ENCODE data around the gene CELF3. TPM values are rescaled to one million over a fixed set of nuclear protein-coding genes. Genes with fewer than 3 reads are reported as not detected.

CELF3 gene
- total and polyA plus RNA-seq, 2 of the 4 experiments (the other 2 are of a cell fraction), result not detected

DNA sequence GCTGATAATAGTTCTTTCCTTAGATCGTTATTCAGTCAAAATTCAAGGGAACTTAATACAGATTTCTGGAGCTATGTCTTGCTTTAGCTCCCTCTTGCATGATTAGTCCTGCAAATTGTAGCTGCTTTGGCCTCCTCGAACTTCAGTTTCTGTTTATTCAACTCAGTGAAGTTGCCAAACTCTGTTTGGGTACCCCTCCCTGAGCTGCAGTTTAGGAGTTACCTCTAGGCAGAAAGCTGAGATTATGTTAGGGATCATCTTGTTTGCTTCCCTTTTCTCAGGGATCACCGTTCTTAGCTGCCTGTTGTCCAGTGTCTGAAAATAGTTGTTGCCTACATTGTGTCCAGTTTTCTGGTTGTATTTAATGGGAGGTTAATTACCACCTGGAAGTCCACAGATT, 61.2 kb downstream of the CELF3 start:
- H3K4me2 ChIP-seq (ENCODE audit: low read depth, low read length), result peak overlapping the region; percentile 48
- H3K79me1 ChIP-seq (ENCODE audit: low read depth in 1 of 2, low read length in 2 of 2), result peaks cover 16 to 29% of the 10 kb centered on the region in 2 experiments
- H2AK5ac ChIP-seq (ENCODE audit: low read depth, low read length), result no peak overlapping the region; the same call in 1 of the 2 replicates
- H2BK120ac ChIP-seq (ENCODE audit: low read depth, low read length), result no peak overlapping the region
- H2BK20ac ChIP-seq (ENCODE audit: low read depth, low read length), result no peak overlapping the region
- H4K5ac ChIP-seq (ENCODE audit: low read depth, low read length), result no peak overlapping the region
- in situ Hi-C loops (cut with MboI; ENCODE audit: low sequenced_read_pairs), result no loop called here
- H2BK15ac ChIP-seq (ENCODE audit: low read depth, low read length), result no peak overlapping the region
- no peaks in the 10 kb centered on the region for H3K4me1 ChIP-seq (ENCODE audit: control insufficient read depth, insufficient read depth, low read length)
- H3K23ac ChIP-seq (ENCODE audit: low read depth, low read length), result 0 out of 2 replicates have a peak overlapping the region, but pooled peaks have one; percentile 24
- H2BK5ac ChIP-seq (ENCODE audit: low read depth, low read length, poor library complexity, severe bottlenecking), result no peak overlapping the region
- POLR2A ChIA-PET (ENCODE audit: unreplicated experiment), result interaction anchor here (0.6 kb wide), 1 partner anchor 12 kb away, joined by 15 read pairs; no protein-coding TSS in a partner anchor
- no peak overlapping the region for H3K18ac ChIP-seq (ENCODE audit: low read depth, low read length)
- TF ChIP-seq, protein P1, sequence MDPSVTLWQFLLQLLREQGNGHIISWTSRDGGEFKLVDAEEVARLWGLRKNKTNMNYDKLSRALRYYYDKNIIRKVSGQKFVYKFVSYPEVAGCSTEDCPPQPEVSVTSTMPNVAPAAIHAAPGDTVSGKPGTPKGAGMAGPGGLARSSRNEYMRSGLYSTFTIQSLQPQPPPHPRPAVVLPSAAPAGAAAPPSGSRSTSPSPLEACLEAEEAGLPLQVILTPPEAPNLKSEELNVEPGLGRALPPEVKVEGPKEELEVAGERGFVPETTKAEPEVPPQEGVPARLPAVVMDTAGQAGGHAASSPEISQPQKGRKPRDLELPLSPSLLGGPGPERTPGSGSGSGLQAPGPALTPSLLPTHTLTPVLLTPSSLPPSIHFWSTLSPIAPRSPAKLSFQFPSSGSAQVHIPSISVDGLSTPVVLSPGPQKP (IDR thresholded peaks at IDR 0.05; ENCODE audit: borderline replicate concordance, low read depth, low read length), result no peak
- no peak overlapping the region for H4K8ac ChIP-seq (ENCODE audit: low read depth in 2 of 2, low read length in 2 of 2)
- no peak overlapping the region for H3K27ac ChIP-seq (ENCODE audit: insufficient read depth, low read length)
- H2AFZ ChIP-seq (replicated peaks; ENCODE audit: low read length, poor library complexity), result no peak overlapping the region
- DNase-seq (peak; percentile 13), ATAC-seq (ENCODE audit: low read depth) (peak; percentile 46; the same call in 1 of the 2 replicates)
- no peaks in the 10 kb centered on the region for H3K9me1 ChIP-seq (ENCODE audit: insufficient read depth, low read length)
- H3K27me3 ChIP-seq (ENCODE audit: control insufficient read depth, insufficient read depth, low read length), result no peaks in the 10 kb centered on the region
- H2AK9ac ChIP-seq (replicated peaks; ENCODE audit: low read depth, low read length, poor library complexity), result no peak overlapping the region
- H4K91ac ChIP-seq (ENCODE audit: insufficient read depth, low read depth, low read length), result no peak overlapping the region
- BruUV-seq (replicated peaks), result no TSS peak
- no peaks in the 10 kb centered on the region; the same call in 1 of the 2 replicates for H4K20me1 ChIP-seq (ENCODE audit: insufficient read depth, low read length)
- H3K4me3 ChIP-seq (ENCODE audit: insufficient read depth, low read depth, low read length), result no peak overlapping the region
- peaks cover 8% of the 10 kb centered on the region for H3K36me3 ChIP-seq (ENCODE audit: control insufficient read depth, insufficient read depth, low read length)
- H3K4ac ChIP-seq (ENCODE audit: low read depth, low read length), result no peak overlapping the region
- H3K9me3 ChIP-seq (ENCODE audit: control insufficient read depth, insufficient read depth, low read length), result 0 out of 2 replicates have a peak, but pooled peaks cover 1% of the 10 kb centered on the region
- no peak overlapping the region for H3K56ac ChIP-seq (ENCODE audit: extremely low read depth, insufficient read depth, low read length)
- intact Hi-C loops (cut with micrococcal nuclease), result no loop called here
- H3K14ac ChIP-seq (replicated peaks; ENCODE audit: low read depth, low read length), result no peak overlapping the region; the same call in 1 of the 2 replicates
- CTCF ChIA-PET, result interaction anchor here (0.5 kb wide), 1 partner anchor 70 kb away, joined by 3 read pairs; no protein-coding TSS in a partner anchor
- WGBS, 2 experiments (ENCODE audit: extremely low coverage in 2 of 2, insufficient read length in 1 of 2), result no CpG with 5 or more reads among the region's 3 CpGs
- H3K9ac ChIP-seq (ENCODE audit: low read depth, low read length), result no peak overlapping the region
- dilution Hi-C loops (cut with HindIII; ENCODE audit: low sequenced_read_pairs, unreplicated experiment), result no loop called here
